C4-2B (cell line): ENCODE results near the gene CDCA7.

ENCODE experiments used
- H3K27ac ChIP-seq: fragments of 450-650 bp; 2 replicates; pipeline ENCODE4 v1.5.1; 2017
- ZFX ChIP-seq: fragments of 450-650 bp; IDR thresholded peaks from 2 replicates; pipeline ENCODE4 v1.6.1; 2017
- TF ChIP-seq, protein P1 (sequence below): fragments of 450-650 bp; conservative IDR thresholded peaks from 2 replicates; pipeline ENCODE4 v1.5.1; 2017; ENCODE audit warnings: mild to moderate bottlenecking

The CDCA7 gene

DNA sequence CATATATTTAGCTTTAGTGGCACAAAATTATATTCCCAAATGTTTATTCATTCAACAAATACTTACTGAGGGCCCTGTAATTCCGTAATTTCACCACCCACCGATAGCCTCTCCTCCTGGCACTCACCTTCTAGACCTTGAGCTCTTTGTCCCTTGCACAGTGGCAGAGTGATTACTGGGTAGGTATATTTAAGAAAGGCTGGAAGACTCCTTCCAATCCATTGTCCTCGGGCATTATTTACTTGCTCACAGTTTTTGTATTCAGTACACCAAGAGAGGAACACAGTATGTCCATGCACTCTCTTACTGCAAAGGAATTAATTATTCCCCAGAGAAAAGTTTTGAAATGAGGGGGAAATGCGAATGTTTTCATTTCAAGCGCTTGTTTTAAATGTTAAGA lies 1.1 kb upstream of the CDCA7 start:
- TF ChIP-seq, protein P1, sequence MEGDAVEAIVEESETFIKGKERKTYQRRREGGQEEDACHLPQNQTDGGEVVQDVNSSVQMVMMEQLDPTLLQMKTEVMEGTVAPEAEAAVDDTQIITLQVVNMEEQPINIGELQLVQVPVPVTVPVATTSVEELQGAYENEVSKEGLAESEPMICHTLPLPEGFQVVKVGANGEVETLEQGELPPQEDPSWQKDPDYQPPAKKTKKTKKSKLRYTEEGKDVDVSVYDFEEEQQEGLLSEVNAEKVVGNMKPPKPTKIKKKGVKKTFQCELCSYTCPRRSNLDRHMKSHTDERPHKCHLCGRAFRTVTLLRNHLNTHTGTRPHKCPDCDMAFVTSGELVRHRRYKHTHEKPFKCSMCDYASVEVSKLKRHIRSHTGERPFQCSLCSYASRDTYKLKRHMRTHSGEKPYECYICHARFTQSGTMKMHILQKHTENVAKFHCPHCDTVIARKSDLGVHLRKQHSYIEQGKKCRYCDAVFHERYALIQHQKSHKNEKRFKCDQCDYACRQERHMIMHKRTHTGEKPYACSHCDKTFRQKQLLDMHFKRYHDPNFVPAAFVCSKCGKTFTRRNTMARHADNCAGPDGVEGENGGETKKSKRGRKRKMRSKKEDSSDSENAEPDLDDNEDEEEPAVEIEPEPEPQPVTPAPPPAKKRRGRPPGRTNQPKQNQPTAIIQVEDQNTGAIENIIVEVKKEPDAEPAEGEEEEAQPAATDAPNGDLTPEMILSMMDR: no peak
- no peak for TF ChIP-seq ZFX
- no peak overlapping the region for H3K27ac ChIP-seq

- H3K27ac ChIP-seq: peak overlapping the region; percentile 91
- TF ChIP-seq, protein P1: no peak
Observed at GRCh38 chr2:173354073-173354581, 545 bp upstream of the CDCA7 start.

DNA sequence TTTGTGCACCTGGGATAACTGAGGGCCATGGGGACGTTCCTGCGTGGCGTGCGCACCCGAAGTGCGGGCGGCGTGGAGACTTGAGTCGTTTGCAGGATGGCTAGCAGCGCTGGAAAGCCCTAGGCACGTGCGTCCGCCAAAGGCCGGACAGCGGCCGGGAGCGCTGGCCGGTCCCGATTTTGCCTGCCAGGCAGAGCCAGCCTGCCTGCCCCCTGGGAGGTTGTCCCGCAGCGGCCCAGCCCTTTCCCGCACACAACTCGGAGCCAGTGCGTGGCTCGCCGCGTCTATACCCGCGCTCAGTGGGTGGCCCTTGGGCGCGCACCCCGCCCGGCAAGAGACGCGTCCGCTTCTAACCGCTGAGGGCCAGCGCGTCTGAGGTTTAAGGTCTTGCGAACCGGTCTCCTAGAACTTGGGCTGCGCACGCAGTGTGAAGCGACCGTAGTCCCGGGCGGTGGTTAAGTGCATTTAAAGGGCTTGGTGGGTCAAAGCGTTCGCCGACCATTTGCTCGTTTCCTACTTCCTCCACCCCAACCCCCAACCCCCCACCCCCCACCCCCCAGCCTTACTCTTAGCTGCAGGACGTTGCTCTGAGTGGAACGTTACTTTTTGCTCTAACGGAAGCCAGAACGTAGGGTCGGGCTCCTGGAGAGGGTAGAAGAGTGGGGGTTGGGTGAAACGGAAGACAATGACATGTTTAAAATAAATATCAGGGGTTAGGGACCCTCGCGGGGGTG lies 627 bp downstream of the CDCA7 start:
- peak overlapping the region; percentile 91 for H3K27ac ChIP-seq
- peak; percentile 78 for TF ChIP-seq ZFX
- TF ChIP-seq, protein P1: peak; percentile 2; the same call in 1 of the 2 replicates

DNA sequence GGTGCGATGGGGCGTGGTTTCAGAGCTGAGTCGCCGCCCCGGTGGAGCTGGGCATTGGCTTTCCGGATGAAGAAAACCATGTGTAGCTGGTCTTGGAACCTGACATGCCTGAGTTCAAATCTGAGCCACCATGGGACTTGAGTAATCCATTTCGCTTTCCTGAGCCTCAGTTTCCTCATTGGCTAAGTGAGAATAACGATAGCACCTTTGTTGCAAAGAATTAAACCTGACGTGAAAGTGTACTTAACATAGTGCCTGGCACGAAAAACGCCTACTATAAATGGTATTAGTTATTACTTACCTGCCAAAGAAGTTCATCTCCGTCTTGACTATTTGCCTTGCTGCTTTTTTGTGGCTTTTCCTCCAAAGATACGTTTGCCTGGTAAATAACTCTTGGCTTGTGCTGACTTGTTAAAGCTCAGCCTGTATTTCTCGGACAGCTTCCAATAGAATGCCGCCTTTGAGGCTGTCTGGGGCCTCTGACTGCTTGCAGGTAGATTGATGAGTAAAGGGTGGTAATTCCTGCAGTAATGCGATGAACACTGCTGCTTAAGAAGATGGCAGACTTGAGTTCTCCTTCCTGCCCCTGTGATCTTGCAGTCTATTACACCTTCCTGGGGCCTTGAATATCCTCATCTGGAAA lies 1.3 kb downstream of the CDCA7 start:
- peak overlapping the region; percentile 91 for H3K27ac ChIP-seq
- TF ChIP-seq, protein P1: no peak
- TF ChIP-seq ZFX: no peak

DNA sequence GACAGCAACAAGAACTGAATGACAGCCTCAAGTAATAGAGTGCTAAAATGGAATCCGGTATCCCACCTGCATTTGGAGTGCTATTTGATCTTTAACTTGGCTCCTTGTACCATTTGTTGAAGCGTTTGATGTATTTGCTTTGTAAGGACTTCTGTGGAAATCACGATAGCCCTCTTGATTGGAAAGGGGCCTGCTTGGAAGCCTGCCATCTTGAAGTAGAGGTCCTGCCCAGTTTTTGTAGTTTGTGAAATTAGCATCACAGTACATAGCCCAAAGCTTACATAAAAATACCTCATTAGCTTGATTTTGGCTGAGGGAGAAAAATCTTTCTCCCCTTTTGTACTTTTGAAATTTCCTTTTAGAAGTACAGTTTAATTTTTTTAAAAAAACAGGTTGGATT lies 2.7 kb downstream of the CDCA7 start:
- H3K27ac ChIP-seq: no peak overlapping the region
- TF ChIP-seq ZFX: no peak
- TF ChIP-seq, protein P1: no peak

DNA sequence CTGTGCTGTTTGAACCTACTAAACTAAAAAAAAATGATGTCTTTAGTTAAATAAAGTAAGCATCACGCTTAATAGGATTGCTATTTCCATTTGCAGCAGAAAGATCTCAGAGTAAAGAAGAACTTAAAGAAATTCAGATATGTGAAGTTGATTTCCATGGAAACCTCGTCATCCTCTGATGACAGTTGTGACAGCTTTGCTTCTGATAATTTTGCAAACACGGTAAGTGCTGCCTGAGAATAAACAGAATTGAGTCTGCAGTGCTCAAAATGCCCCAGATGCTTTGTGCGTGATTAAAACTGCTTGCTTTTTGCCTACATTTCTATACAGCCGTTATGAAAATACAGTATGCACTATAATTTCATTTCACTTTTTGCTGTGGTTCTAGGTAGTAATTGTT lies 3.9 kb downstream of the CDCA7 start:
- TF ChIP-seq, protein P1: no peak
- no peak for TF ChIP-seq ZFX
- H3K27ac ChIP-seq: no peak overlapping the region

GRCh38 chr2:173359231-173359630 lies 4.6 kb downstream of the CDCA7 start:
- TF ChIP-seq, protein P1: no peak
- TF ChIP-seq ZFX: no peak
- H3K27ac ChIP-seq: no peak overlapping the region
